RKO (cell line): ENCODE results near the gene TGFBRAP1.

Source experiments
- DNase-seq: peaks from one replicate; pipeline ENCODE4 v3.0.0-alpha.2; 2016; ENCODE audit warnings: low spot score

Gene TGFBRAP1

DNA sequence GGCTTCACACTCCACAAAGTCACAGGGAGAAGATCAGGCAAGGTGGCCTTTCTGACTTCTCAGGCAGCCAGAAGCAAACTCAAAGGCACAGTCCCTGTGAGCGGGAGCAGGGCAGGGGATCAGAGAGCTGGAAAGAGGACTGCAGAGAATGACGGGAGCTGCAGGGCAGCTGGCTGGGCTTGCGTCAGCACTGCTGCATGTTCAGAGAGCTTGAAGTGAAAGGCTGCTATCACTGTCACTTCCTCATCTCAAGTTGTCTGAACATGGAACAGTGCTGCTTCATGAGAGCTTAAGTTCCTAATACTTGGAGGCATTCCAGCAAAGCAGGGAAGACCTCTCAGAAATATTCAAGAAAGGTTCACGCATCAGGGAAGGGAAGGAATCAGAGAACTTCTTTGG, 20.4 kb downstream of the TGFBRAP1 start:
- DNase-seq = no peak

DNA sequence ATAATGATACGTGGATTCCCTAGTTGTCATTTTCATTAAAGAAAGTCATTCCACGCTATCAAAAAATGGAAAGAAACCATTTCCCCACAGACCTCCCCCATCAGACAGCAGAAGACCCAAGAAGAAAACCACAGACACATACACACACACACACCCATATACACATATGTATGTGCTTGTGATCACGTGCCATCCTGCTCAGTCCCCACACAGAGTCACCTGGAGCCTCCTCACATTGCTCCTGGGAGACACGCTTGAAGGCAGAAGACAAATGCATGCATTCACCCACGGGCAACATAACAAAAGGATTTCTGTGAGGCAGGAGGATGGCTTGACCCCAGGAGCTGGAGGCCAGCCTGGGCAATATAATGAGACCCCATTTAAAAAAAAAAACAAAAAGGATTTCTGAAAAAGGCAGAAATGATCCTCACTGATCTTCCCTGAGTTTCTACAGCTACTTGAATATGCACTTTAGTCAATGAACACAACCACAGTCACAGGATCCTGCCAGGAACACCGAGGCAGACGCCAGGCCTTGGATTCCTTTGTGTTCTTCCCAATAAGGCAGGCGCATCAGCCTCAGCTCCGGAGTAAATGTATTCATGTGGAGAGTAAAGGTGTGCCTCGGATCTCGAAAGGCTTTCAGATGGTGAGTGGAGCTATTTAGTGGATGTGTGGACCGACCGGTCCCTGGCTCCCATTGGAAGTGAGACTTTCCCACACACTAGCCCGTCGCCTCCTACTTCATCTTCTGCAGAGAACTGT, 21.0 kb downstream of the TGFBRAP1 start:
- DNase-seq = no peak

DNA sequence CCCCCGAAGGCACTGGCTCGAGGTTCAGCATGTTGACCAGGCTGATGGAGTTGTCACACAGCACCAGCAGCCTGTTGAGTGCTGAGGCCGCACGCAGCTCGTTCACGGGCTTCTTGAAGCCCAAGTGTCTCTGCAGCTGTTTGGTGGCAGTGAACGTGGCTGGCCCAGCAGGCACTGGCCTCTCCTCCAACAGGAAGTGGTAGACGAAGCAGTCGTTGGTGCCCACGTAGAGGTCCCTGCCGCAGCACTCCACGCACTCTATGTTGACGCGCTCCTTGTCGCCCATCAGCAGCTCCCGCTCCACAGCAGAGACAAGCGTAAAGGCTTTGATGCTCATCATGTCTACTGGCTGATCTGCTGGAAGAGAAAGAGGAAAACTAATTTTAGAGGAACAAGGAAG, 21.6 kb downstream of the TGFBRAP1 start:
- no peak for DNase-seq

DNA sequence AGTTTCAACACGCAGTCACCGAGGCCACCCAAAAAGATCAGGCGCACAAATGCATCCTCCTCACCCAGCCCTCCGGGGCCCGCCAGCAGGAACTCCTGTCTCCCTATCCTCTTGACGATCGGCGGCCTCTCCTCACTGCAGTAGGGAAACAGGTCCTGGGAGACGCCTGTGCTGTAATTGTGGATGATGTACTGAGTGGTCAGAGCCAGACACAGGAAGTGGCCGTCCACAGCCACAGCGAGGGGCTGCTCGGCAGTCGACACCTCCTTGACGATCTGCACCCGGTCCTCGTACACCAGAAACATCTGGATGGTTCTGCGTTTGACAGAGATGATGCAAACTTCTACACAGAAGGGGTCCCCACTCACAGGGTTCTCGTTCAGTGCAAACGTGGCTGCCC, 22.0 kb downstream of the TGFBRAP1 start:
- no peak for DNase-seq

DNA sequence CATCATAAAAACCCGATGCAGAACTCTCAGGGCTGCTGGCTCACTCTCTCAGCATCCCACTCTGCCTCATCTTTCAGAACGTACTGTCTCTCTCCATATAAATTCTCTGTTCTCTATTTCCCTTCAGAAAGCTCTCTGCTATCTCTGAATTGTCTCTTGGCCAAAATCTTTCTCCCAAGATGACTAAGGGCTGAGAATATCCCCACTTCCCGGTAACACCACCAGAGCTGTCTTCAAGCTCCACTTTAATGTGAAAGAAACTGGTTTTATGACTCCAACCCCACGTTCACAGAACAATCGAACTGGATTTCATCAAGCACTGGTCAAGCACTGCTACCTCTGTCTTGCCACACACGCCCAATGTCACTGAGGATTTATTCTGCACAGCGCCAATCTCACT, 22.4 kb downstream of the TGFBRAP1 start:
- DNase-seq = no peak

DNA sequence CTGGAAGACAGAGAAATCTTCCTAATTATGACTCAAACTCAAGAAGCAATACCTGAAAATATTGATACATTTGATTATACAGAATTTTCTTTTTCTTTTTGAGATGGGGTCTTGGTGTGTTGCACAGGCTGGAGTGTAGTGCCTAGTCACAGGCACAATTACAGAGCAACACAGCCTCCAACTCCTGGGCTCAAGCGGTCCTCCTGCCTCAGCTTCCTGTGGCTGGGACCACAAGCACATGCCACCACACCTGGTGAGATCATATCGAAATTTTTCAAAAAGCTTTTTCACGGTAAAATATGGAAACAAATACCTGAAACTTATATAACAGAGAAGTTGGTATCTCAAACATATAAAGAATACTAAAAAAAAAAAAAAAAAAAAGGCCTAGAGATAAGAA, 27.9 kb downstream of the TGFBRAP1 start:
- DNase-seq = no peak

DNA sequence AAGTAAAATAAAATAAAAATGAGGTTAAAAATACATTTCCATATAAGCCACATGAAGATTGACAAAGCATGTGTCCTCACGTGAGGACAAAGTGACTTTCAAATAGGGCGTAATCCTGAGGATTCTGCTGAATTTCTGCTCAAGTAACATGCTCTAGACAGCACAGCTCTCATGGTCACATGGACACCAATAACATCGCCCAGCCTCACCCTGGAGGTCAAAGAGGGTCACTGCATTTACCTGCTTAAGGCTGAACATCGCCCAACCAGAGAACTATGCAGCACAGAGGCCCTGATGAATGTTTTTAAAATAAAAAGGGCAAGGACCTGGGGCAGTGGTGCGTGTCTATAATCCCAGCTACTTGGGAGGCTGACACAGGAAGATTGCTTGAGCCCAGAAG, 30.2 kb downstream of the TGFBRAP1 start:
- DNase-seq = no peak

DNA sequence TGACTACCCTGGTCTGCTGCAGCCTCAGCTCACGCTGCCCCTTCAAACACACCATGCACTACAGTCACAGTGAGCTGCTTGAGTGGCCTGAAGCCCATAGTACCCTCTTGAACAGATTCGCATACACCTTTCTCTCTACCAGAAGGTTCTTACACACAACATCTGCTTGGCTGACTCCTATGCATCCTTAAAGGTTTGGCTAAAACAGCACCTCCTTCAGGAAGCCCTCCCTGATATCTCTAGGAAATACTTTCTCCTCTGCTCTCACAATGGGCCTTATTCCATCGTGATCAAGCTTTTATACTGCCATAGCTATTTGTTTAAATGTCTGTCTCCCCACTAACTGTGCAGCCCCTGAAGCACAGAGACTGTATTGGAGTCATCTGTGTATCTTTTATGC, 31.5 kb downstream of the TGFBRAP1 start:
- no peak for DNase-seq

DNA sequence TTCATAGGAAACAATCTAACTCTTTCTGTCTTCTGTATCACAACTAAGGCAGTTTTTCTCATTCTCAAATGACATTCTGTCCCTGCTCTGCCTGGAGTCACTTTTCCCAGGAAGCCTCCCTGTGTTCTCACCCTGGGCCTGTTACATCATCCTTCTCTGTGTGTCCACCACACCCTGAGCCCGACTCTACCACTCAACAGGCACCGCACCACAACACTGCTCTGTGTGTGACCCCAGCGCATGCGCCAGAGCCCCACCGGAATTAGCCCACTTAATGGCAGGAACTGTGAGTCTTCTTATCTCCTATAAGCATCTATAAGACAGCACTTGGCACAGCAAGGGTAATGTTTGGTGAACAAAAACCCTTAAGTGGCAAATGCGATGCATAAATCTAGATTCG, 32.3 kb downstream of the TGFBRAP1 start:
- no peak for DNase-seq

DNA sequence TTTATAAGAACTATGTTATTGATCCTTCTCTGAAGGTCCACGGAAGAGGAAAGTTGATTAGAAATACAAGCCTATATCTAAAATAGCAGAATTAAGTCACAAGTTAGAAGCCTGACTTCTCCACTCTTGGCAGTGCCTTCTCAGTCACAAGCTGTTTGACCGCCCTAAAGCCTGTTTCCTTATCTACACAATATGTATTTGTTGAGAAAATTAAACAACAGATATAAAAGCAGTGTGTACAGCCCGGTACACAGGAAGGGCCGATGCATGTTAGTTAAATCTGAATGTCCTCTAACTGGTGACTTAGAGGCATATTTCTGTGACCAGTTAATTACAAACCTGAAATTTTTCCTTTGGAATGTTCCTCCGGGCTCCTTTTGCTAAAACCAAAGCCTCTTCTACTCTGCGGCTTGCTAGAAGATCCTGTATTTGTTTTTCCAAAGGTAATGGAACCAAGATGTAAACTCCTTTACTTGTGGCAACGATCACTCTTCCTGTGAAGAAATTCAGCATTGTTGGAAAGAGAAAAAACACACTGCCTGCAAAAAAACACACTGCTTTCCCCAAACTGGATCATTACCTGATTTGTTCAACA, 33.4 kb downstream of the TGFBRAP1 start:
- no peak for DNase-seq

DNA sequence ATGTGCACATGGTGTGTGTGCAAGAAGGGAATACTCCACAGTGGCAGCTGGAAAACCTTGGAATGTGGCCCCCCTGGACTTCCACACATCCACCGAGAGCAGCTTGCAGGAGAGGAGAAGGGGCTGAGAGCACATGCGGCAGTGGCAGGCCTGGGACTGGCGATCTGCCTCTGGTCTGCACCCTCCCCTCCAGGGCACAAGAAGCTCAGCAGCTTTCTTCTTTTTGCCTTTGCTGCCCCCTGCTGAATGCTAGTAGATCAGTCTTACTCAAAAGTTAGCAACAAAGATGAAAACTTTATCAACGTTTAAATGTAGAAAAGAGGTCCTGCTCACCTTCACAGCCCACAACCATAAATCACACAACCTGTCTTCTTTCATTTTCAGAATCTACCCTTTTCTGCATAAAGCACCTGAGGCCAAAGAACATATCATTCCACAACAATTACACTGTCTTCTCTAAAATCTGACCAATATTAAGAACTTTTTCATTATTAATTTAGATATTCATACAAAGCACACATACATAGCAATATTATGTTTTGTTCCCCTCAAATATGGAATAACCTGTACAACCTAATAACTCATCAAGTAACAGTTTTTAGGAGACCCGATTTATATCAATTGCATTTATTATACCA, 34.6 kb downstream of the TGFBRAP1 start:
- DNase-seq = peak; percentile 68

DNA sequence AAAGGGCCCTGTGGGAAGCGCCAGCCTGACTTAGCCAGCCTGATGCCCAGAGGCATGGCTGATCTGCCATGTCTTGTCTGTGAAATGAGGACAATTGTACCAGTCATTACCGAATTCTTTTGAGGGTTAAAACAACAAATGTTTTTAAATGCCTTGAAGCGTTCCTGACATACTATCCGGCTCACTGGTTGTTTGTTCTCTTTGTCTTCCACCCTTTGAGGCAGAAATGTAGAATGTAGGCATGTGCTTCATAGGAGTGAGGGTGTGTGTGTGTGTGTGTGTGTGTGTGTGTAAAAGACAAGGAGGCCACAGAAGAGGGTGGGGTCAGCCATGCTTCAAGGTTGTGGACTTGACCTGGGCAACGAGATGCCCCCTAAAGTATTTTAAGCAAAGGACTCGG, 35.5 kb downstream of the TGFBRAP1 start:
- DNase-seq = no peak

DNA sequence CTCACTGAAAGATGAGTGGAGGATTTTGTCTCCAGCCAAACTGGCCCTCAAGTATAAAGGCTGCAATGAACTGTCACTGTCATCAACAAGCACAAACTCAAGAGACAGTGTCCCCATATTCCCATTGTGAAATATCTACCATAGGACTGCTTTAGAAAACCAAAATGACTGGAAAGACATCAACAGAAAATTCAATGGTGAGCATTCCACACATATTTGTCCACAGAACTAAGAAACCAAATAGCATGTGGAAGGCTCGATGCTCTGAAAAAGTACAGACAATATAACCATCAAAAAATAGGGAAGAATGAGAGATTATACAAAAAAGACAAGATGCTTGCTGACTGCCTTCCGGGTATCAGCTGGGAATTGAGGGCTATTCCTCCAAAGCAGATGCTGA, 37.6 kb downstream of the TGFBRAP1 start:
- no peak for DNase-seq

DNA sequence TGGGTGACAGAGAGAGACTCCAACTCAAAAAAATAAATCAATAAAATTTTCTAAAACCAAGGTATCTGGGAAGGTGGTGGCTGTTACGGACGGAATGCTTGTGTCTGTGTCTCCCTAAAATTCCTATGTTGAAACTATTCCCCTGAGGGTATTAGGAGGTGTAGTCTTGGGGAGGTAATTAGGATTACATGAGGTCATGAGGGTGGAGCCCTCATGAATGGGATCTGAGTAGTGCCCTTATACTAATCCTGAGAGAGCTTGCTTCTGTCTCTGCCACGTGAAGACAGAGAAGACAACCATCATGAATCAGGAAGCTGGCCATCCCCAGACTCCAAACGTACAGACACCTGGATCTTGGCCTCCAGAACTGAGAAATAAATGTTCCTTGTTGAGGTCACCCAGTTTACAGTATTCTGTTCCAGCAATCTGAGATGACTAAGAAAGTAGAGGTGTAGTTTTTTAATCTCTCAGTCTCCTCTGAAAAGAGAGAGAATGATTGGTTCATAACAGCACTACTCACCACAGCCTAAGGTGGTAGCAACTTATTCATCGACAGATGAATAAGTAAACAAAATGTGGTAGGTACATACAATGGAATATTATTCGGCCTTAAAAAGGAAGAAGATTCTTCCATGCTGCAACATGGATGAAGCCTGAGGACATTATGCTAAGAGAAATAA, 38.4 kb downstream of the TGFBRAP1 start:
- no peak for DNase-seq

DNA sequence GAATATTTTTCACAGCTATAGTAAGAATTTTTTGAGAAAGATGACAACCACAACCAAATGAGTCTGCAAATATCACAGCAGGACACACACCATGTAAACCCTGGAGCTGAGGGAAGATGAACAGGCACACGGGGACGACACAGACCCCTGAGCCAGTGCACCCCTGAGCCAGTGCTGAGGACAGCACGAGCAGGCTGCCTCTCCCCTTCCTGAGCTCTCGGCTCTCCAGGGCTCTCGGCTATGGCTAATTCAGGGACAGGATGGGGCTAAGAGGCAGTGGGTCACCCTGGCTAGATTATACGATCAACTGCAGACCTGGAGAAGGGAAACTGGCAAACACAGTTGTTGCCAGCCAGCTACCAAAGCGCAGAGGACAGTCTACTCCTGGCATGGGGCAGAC, 41.4 kb downstream of the TGFBRAP1 start:
- DNase-seq = no peak

DNA sequence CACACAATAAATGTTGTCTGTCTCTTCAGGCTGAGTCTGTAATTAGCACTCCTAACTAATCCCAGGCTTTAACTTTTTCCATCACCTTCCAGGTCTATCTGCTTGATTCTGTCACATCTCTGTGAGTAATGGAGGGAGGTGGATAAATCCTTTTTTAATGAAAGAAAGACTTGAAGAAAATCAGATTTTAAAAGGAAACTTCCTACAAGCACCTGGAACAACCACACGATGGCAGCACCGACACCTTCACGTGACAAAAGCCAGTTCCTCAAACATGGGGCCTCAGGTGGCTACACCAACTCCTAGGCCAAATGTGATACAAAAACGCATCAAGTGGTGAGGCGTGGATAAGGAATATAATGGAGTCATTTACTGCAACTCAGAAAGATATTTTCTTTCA, 41.8 kb downstream of the TGFBRAP1 start:
- peak; percentile 36 for DNase-seq

DNA sequence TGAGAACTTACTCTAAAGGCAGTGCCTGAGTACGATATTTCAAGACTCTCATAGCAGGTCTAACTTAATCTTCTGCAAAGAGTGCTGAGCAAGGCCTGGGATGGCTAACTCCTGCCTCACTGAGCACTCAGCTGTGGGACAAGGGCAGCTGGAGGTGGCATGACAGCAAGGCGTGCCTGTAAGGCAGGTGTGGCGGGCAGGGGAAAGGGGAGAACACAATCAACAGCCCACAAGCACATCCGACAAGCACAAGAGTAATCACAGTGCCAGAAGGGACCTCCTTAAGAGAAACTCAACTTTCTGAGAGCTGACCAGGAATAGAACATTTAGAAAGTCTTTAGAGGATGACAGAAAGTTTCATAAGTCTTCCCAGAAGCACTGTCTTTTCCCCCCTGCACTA, 46.0 kb downstream of the TGFBRAP1 start:
- DNase-seq = no peak

DNA sequence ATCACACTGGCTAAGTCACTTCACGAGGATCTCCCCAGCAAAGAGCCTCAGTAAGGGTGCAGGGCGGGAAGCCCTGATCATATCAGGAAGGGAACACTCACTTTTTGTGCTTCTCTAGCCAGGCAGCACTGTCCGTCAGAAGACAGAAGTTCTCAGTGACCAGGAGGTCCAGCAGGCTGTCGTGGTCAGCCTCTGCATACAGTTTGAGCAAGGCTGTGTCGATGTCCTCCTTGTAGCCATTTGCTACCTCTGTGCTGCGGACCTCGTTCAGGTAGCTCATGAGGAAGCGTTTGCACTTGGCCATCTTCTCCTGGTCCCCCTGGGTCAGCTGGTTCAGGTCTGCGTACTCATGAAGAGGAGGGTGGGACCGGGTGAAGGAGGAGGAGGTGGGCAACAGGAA, 49.3 kb downstream of the TGFBRAP1 start:
- DNase-seq = no peak

DNA sequence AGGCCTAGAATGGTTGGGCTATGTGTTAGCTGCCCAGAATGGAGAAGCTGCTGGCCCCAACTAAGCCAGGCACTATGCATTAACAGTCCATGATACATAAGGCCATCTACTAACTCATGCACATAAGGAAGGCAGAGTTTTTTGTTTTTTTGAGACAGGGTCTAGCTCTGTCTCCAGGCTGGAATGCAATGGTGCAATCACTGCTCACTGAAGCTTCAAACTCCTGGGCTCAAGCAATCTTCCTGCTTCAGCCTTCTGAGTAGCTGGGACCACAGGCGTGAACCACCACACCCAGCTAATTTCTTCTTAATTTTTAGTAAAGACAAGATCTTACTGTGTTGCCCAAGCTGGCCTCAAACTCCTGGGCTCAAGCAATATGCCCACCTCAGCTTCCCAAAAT, 50.4 kb downstream of the TGFBRAP1 start:
- no peak for DNase-seq

DNA sequence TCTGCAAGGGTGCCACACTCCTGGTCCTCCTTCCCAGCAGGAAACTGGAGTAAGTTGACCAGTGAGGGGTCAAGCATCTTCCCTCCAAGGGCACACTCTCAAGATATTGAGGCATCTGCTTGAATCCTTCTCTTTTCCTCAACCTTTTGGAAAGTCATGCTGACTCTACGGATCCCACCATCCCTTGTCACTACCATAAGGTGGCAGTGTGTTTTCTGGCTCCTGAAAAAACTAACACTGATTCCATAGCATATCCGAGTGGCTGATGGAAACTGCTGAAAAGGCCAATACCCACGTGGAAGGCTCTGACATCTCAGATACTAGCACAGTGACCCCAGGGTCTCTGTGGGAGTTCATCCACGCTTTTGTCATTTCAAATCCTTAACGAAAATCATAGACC, 50.9 kb downstream of the TGFBRAP1 start:
- no peak for DNase-seq

DNA sequence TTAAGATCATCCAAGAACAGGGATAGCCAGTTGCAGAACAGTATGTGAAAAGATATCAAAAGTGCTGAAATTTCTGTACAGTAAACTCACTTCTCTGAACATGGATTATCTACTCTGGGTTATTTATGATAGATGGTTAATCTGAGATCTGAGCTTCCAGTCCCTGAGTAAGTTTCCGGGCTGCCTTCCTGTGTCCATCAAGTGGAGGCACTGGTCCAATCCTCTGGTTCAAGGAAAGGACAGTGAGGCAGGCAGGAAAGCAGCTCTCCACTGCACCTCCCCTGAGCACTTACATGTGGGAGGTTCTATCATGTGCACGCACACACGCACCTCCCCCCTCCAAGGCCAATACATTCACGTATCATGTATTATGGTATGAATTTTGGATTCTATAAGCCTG, 55.5 kb downstream of the TGFBRAP1 start:
- DNase-seq = no peak

DNA sequence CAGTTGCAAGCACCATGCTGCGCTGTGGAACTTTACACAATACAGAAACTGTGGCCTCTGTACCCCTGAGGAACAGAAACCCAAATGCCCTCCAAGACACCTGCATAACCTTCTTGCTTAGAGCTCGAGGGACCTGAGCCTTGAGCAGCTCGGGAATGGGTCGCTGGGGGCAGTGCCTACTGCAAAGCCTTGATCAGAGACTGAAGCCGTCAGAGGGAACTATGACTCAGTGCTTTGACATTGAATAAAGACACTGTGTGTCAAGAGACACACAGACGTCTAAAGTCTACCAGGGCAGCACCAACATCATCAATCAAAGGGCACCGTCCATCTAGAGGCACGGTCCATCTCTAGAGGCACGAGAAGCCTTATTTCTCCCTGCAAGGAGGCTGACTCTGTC, 57.4 kb downstream of the TGFBRAP1 start:
- DNase-seq = no peak

DNA sequence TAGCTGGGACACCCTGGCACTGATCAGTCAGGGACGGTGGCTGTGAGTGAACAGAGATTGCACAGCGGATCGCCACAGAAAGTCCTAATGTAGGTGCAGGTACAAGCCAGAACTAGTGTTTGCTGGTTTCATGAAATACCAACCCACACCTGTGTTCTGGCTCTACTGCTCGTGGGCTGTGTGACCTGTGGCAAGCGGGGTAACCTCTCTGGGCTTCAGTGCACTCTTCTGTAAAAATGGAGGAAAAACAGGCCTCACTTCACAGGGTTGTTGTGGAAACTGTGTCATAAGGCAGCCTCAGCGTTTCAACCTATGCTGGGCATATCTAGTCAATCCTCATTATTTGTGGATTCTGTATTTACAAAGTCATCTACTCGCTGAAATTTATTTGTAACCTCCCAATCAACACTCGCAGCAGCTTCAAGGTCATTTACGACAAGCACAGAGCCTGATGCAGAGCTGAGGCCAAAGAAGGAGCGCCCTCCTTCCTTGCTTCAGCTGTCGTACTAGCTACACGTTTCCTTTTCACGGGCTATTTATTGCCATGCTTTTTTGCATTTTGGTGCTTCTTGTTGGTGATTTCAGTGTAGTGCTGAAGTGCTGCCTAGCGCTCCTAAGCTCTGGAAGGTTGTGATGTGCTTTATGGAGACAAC, 58.0 kb downstream of the TGFBRAP1 start:
- no peak for DNase-seq
